SHP77 treated with DMSO at 0.1 percent for 48 hours (cell line): ENCODE data around the gene RBM38.

ENCODE experiments used
- DNase-seq: peaks from one replicate; lab custom pipeline; 2025; lab: John Stamatoyannopoulos, UW

RBM38 gene

DNA sequence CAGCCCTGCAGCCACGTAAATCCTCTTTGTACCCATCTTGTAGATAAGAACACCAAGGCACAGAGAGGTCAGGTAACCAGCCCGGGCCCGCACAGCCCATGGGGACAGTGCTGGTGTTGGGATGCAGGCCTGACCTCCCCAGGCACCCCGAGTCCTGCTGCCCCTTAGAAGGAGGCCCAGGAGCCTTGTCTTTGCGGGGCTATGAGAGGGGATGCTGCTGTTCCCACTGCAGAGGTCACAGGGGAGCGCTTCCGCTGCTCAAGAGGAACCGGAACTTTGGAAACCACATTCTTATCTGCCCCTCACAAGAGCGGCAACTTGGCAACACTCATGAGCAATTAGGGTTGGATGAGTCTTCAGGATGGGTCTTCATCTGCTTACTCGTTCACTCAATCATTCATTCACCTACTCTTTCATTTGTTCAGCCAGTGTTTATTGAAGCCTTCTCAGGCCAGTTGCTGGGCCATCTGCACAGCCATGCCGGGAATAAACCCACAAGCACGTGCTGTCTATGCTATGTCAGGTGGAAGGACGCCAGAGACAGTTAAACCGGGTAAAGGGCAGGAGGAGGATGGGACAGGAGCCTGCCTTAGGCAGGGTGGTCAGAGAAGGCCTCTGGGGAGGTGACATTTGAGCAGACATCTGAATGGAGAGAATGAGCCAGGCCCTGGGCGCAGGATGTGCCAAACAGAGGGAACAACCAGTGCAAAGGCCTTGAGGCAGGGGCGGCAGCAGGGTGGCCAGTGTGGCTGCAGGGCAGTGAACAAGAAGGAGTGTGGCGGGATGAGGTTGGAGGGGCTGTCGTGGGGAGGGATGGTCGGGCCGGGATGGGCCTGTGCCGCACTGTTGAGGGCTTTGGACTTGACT is 60.8 kb downstream of the RBM38 start:
- no peak for DNase-seq

DNA sequence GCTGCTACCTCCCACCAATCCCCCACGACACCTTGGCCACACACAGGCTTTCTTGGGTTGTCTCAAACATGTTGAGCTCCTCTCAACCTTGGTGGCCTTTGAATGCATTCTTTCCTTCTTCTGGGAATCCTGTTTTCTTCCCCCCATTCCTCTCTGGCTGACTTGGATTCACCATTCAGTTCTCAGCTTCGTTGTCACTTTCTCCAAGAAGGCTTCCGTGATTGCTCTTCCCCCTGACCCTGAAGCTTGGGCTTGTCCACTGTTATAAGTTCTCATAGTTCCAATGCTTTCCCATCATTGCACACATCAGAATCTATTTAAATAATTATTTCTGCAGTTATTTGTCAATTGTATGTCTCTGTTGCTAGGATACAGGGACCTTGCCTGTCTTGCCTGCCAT is 64.2 kb downstream of the RBM38 start:
- no peak for DNase-seq

GRCh38 chr20:57456116-57456515 is 64.9 kb downstream of the RBM38 start:
- no peak for DNase-seq

DNA sequence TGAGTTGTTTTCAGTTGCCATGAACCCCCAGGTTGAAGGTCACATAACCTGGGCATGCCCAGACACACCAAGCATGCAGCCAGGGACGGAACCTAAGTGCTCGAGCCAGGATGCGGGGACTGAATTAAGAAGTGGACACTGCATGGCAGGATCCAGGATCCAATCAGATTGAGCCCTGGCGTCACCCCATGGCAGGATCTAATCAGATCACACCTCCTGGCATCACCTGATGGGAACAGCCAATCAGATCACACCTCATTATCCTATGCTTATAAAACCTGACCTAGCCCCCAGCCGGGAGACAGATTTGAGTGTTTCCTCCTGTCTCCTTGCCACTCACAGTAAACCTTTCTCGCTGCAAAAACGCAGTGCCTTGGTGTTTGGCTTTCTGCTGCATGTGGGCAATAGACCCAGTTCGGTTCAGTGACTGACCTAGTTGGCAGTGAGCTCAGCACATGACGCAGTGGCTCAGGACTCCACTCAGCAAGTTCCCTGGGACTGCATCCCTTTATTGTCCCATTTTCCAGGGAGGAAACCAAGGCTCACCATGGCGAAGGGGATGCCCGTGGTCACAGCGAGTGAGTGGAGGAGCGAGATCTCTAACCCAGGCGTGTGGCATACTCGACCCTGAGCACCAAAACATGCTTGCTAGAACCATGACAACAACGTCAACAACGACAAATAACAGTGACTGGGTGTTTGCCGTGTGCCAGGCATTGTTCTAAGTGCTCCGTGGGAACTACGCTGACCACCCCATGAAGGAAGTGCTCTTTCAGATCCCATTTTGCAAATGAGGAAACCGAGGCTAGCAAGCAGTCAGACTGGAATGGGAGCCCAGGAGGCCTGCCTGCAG is 66.3 kb downstream of the RBM38 start:
- no peak for DNase-seq

DNA sequence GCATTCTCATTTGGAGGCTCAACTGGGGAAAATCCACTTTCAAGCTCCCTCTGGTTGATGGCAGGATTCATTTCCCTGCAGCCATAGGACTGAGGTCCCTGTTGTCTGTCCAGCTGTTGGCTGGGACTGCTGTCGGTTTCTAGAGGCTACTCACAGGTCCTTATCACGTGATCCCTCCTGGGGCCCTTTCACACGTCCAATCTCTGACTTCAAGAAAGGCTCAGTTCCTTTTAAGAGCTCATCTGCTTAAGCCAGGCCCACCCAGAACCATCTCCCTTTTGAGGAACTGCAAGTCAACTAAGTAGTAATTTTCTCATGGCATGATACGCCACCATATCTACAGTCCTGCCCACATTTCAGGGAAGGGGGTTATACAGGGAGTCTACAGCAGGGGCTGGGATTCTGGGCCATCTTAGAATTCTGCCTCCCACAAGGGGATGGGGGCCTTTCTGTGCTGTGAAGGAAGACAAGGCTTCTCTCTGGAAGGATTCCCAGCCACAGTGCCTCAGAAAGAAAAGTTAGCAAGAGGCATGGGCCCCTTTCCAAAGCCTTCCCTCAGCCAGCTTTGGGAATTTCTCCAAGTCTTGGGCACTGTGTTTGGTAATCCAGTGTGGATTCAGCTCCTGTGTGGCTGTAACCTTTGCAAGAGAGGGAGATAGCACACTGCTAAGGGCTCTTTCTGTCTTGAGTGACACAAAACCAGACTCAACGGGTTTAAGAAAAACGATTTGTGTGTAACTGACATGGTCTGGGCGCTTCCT is 67.4 kb downstream of the RBM38 start:
- DNase-seq, result no peak
